ENCODE data around the gene PLCL1. TPM values are rescaled to one million over a fixed set of nuclear protein-coding genes. Genes with fewer than 3 reads are reported as not detected.

The PLCL1 gene
- total RNA-seq, 1 experiment from 2014 or later, result 0.07 TPM

GRCh38 chr2:198143793-198144192, 339.4 kb downstream of the PLCL1 start:
- TF ChIP-seq JUND (IDR thresholded peaks at IDR 0.05) (no peak), REST (IDR thresholded peaks at IDR 0.05; ENCODE audit: low read depth) (no peak), ZBTB33 (IDR thresholded peaks at IDR 0.05; ENCODE audit: extremely low read depth, insufficient replicate concordance, low read length) (no peak), SP1 (IDR thresholded peaks at IDR 0.05; ENCODE audit: low read depth) (no peak), EZH2phosphoT487 (IDR thresholded peaks at IDR 0.05; ENCODE audit: borderline replicate concordance) (no peak), EZH2 (IDR thresholded peaks at IDR 0.05) (no peak), SIN3A (IDR thresholded peaks at IDR 0.05; ENCODE audit: low read depth) (no peak), FOSL1 (IDR thresholded peaks at IDR 0.05; ENCODE audit: low read depth) (no peak), ZFX (IDR thresholded peaks at IDR 0.05) (no peak), YY1 (IDR thresholded peaks at IDR 0.05; ENCODE audit: extremely low read depth, insufficient replicate concordance, low read depth, low read length) (no peak), EGR1 (IDR thresholded peaks at IDR 0.05; ENCODE audit: low read depth) (no peak), ELF1 (IDR thresholded peaks at IDR 0.05; ENCODE audit: borderline replicate concordance, low read depth) (no peak), CEBPB (IDR thresholded peaks at IDR 0.05; ENCODE audit: low read depth) (no peak), TCF7L2 (IDR thresholded peaks at IDR 0.05; ENCODE audit: borderline replicate concordance, extremely low read depth, insufficient read depth, insufficient read length) (no peak), POLR2A (IDR thresholded peaks at IDR 0.05; ENCODE audit: borderline replicate concordance, extremely low read depth, insufficient read depth, insufficient read length) (no peak)
- Histone ChIP-seq H3K36me3 (ENCODE audit: control insufficient read depth in 1 of 2, insufficient read depth in 2 of 2, low read length in 2 of 2) (no peaks in the 10 kb centered on the region), H3K4me3 (replicated peaks in 1 of 2; ENCODE audit: low read depth in 1 of 2, low read length in 2 of 2) (no peak overlapping the region), H3K27me3 (ENCODE audit: insufficient read depth, low read length) (peaks cover 14% of the 10 kb centered on the region; the same call in 1 of the 2 replicates), H3K79me2 (ENCODE audit: insufficient read depth, low read length) (no peaks in the 10 kb centered on the region), H3K9me3 (ENCODE audit: control insufficient read depth in 1 of 2, insufficient read depth in 1 of 2, low read depth in 1 of 2, low read length in 2 of 2) (no peaks in the 10 kb centered on the region), H3K9ac (ENCODE audit: low read length) (no peak overlapping the region), H3K4me1 (ENCODE audit: control insufficient read depth in 1 of 2, insufficient read depth in 2 of 2, low read length in 2 of 2) (no peaks in the 10 kb centered on the region), H3K27ac (ENCODE audit: low read depth, low read length) (no peak overlapping the region), H3K4me2 (ENCODE audit: low read length) (no peak overlapping the region), H4K20me1 (ENCODE audit: insufficient read depth) (no peaks in the 10 kb centered on the region), H2AFZ (ENCODE audit: low read depth, low read length, poor library complexity, severe bottlenecking) (no peak overlapping the region), H3K9me2 (ENCODE audit: insufficient read depth) (no peaks in the 10 kb centered on the region)
- intact Hi-C loops (cut with micrococcal nuclease), result no loop called here
- ChIA-PET RAD21 (ENCODE audit: low non-redundant PET in 1 of 2, low total read pairs in 2 of 2, uncharacterized antibody in 2 of 2, unreplicated experiment in 2 of 2) (no interaction called here), CTCF (no interaction called here), POLR2A (no interaction called here)
- no peak for DNase-seq (ENCODE audit: low read depth, low spot score)
- BruUV-seq (replicated peaks), result no TSS peak
- no peak for ATAC-seq

Measured in HCT116 (cell line).